MM.1S (cell line): Measurements from ENCODE around the gene NR2E3.

Experiments used
- DNase-seq: peaks from one replicate; pipeline ENCODE4 v3.0.0-alpha.2; 2015
- H2AFZ ChIP-seq: fragments of 300-600 bp; sonication (generic); 2 replicates; pipeline ENCODE4 v1.6.0; 2016; ENCODE audit warnings: antibody characterized with exemption, low read length
- H3F3A ChIP-seq: fragments of 300-600 bp; sonication (generic); 2 replicates; pipeline ENCODE4 v1.6.1; 2016; ENCODE audit warnings: mild to moderate bottlenecking, antibody characterized with exemption, low read length, moderate library complexity, mixed read lengths; ENCODE audit not compliant: insufficient read depth
- H3K27ac ChIP-seq: fragments of 300-600 bp; sonication (generic); 2 replicates; pipeline ENCODE4 v1.5.1; 2016; ENCODE audit warnings: mild to moderate bottlenecking, low read length
- H3K27me3 ChIP-seq: fragments of 300-600 bp; sonication (generic); replicated peaks from 2 replicates; pipeline ENCODE4 v1.6.0; 2016; ENCODE audit warnings: low read length; ENCODE audit not compliant: insufficient read depth
- H3K36me3 ChIP-seq: fragments of 300-600 bp; sonication (generic); replicated peaks from 2 replicates; pipeline ENCODE4 v1.6.1; 2016; ENCODE audit warnings: mild to moderate bottlenecking, low read length, mixed read lengths; ENCODE audit not compliant: insufficient read depth
- H3K4me1 ChIP-seq: fragments of 300-600 bp; sonication (generic); 2 replicates; pipeline ENCODE4 v1.6.1; 2016; ENCODE audit warnings: low read length, mixed read lengths
- H3K4me2 ChIP-seq: fragments of 300-600 bp; sonication (generic); 2 replicates; pipeline ENCODE4 v1.6.0; 2016; ENCODE audit warnings: low read depth, low read length
- H3K4me3 ChIP-seq: fragments of 300-600 bp; sonication (generic); 2 replicates; pipeline ENCODE4 v1.5.1; 2016; ENCODE audit warnings: low read length, mixed read lengths
- H3K79me2 ChIP-seq: fragments of 300-600 bp; sonication (generic); 2 replicates; pipeline ENCODE4 v1.6.1; 2016; ENCODE audit warnings: mixed run types, low read length, mixed read lengths
- H3K9ac ChIP-seq: fragments of 300-600 bp; sonication (generic); 2 replicates; pipeline ENCODE4 v1.6.1; 2016; ENCODE audit warnings: low read length, mixed read lengths
- H3K9me2 ChIP-seq: fragments of 300-600 bp; sonication (generic); replicated peaks from 2 replicates; pipeline ENCODE4 v1.6.1; 2016; ENCODE audit warnings: mild to moderate bottlenecking, low read length, mixed read lengths; ENCODE audit not compliant: insufficient read depth
- H3K9me3 ChIP-seq: fragments of 300-600 bp; sonication (generic); replicated peaks from 2 replicates; pipeline ENCODE4 v1.6.1; 2016; ENCODE audit warnings: mild to moderate bottlenecking, low read length, mixed read lengths; ENCODE audit not compliant: insufficient read depth
- H4K20me1 ChIP-seq: fragments of 300-600 bp; sonication (generic); 2 replicates; pipeline ENCODE4 v1.6.1; 2016; ENCODE audit warnings: mild to moderate bottlenecking, low read length, moderate library complexity, mixed read lengths; ENCODE audit not compliant: insufficient read depth
- CTCF ChIP-seq: fragments of 300-600 bp; sonication (generic); IDR thresholded peaks from 2 replicates; pipeline ENCODE4 v1.5.1; 2016; ENCODE audit warnings: antibody characterized with exemption, low read length, mixed read lengths
- EZH2 ChIP-seq: fragments of 300-600 bp; sonication (generic); optimal IDR thresholded peaks from 2 replicates; pipeline ENCODE3; 2017; ENCODE audit warnings: low read depth, mild to moderate bottlenecking, antibody characterized with exemption, low read length, mixed read lengths
- EZH2phosphoT487 ChIP-seq: fragments of 300-600 bp; sonication (generic); IDR thresholded peaks from 2 replicates; pipeline ENCODE4 v1.6.1; 2018; ENCODE audit warnings: antibody characterized with exemption, low read length

Gene NR2E3

GRCh38 chr15:71768184-71768583 lies 42.2 kb upstream of the NR2E3 start:
- H3K27ac ChIP-seq: no peak overlapping the region
- no peaks in the 10 kb centered on the region for H3K9me3 ChIP-seq
- no peaks in the 10 kb centered on the region for H3K9me2 ChIP-seq
- no peak overlapping the region for H3K9ac ChIP-seq
- H3K4me3 ChIP-seq: no peak overlapping the region
- no peaks in the 10 kb centered on the region for H4K20me1 ChIP-seq
- H2AFZ ChIP-seq: no peak overlapping the region
- no peaks in the 10 kb centered on the region for H3K79me2 ChIP-seq
- H3K27me3 ChIP-seq: no peaks in the 10 kb centered on the region
- TF ChIP-seq CTCF: no peak
- no peak for TF ChIP-seq EZH2
- no peaks in the 10 kb centered on the region for H3F3A ChIP-seq
- H3K4me1 ChIP-seq: no peaks in the 10 kb centered on the region
- H3K36me3 ChIP-seq: no peaks in the 10 kb centered on the region
- no peak for DNase-seq
- H3K4me2 ChIP-seq: no peak overlapping the region

- H3K27me3 ChIP-seq: no peaks in the 10 kb centered on the region
- no peak overlapping the region for H3K27ac ChIP-seq
- no peak overlapping the region for H3K9ac ChIP-seq
- H3K4me1 ChIP-seq: no peaks in the 10 kb centered on the region
- H3K4me3 ChIP-seq: no peak overlapping the region
- no peak for TF ChIP-seq EZH2phosphoT487
- no peak for TF ChIP-seq CTCF
- no peak for TF ChIP-seq EZH2
- H4K20me1 ChIP-seq: no peaks in the 10 kb centered on the region
- H3K79me2 ChIP-seq: no peaks in the 10 kb centered on the region
- H2AFZ ChIP-seq: no peak overlapping the region
- no peaks in the 10 kb centered on the region for H3K36me3 ChIP-seq
- H3K4me2 ChIP-seq: no peak overlapping the region
- H3K9me3 ChIP-seq: no peaks in the 10 kb centered on the region
- no peaks in the 10 kb centered on the region for H3K9me2 ChIP-seq
- H3F3A ChIP-seq: no peaks in the 10 kb centered on the region
- no peak for DNase-seq
Measured at GRCh38 chr15:71773206-71773859, 37.0 kb upstream of the NR2E3 start.

GRCh38 chr15:71775856-71776255 lies 34.5 kb upstream of the NR2E3 start:
- no peaks in the 10 kb centered on the region for H4K20me1 ChIP-seq
- no peaks in the 10 kb centered on the region for H3F3A ChIP-seq
- H2AFZ ChIP-seq: no peak overlapping the region
- DNase-seq: no peak
- H3K4me3 ChIP-seq: no peak overlapping the region
- H3K27ac ChIP-seq: no peak overlapping the region
- no peaks in the 10 kb centered on the region for H3K9me3 ChIP-seq
- no peaks in the 10 kb centered on the region for H3K36me3 ChIP-seq
- no peak overlapping the region for H3K4me2 ChIP-seq
- H3K9me2 ChIP-seq: no peaks in the 10 kb centered on the region
- H3K4me1 ChIP-seq: no peaks in the 10 kb centered on the region
- H3K9ac ChIP-seq: no peak overlapping the region
- no peak for TF ChIP-seq EZH2
- TF ChIP-seq CTCF: no peak
- no peak for TF ChIP-seq EZH2phosphoT487
- no peaks in the 10 kb centered on the region for H3K27me3 ChIP-seq
- no peaks in the 10 kb centered on the region for H3K79me2 ChIP-seq
